KMS-11 (cell line): ENCODE measurements around the gene HDAC10.

Experiments
- H2AFZ ChIP-seq: fragments of 200-600 bp; sonication (generic); 2 replicates; pipeline ENCODE4 v1.6.1; 2016; ENCODE audit warnings: antibody characterized with exemption, mixed run types, low read depth
- H3K27ac ChIP-seq: fragments of 200-600 bp; sonication (generic); 2 replicates; pipeline ENCODE4 v1.6.1; 2016; ENCODE audit warnings: mild to moderate bottlenecking, mixed run types
- H3K27me3 ChIP-seq: fragments of 200-600 bp; sonication (generic); 2 replicates; pipeline ENCODE4 v1.6.1; 2017; ENCODE audit warnings: mild to moderate bottlenecking, low read depth, mixed run types, moderate library complexity; ENCODE audit not compliant: insufficient read depth
- H3K36me3 ChIP-seq: fragments of 200-600 bp; sonication (generic); 2 replicates; pipeline ENCODE4 v1.6.1; 2017; ENCODE audit warnings: mild to moderate bottlenecking, mixed run types; ENCODE audit not compliant: insufficient read depth
- H3K4me1 ChIP-seq: fragments of 200-600 bp; sonication (generic); 2 replicates; pipeline ENCODE4 v1.6.1; 2016; ENCODE audit warnings: mild to moderate bottlenecking, low read depth, mixed run types; ENCODE audit not compliant: poor library complexity, severe bottlenecking
- H3K4me2 ChIP-seq: fragments of 200-600 bp; sonication (generic); 2 replicates; pipeline ENCODE4 v1.7.0; 2016; ENCODE audit warnings: mild to moderate bottlenecking, mixed run types
- H3K4me3 ChIP-seq: fragments of 200-600 bp; sonication (generic); IDR thresholded peaks from 2 replicates; pipeline ENCODE4 v1.6.1; 2017; ENCODE audit warnings: low read depth, low read length, mixed read lengths; ENCODE audit not compliant: insufficient read depth
- H3K79me2 ChIP-seq: fragments of 200-600 bp; sonication (generic); 2 replicates; pipeline ENCODE4 v1.6.1; 2016; ENCODE audit warnings: low read depth, mixed run types; ENCODE audit not compliant: insufficient read depth
- H3K9ac ChIP-seq: fragments of 200-600 bp; sonication (generic); 2 replicates; pipeline ENCODE4 v1.6.1; 2016; ENCODE audit warnings: mild to moderate bottlenecking, mixed run types
- H4K20me1 ChIP-seq: fragments of 200-600 bp; sonication (generic); 2 replicates; pipeline ENCODE4 v1.6.1; 2016; ENCODE audit warnings: mild to moderate bottlenecking, mixed run types; ENCODE audit not compliant: insufficient read depth
- CTCF ChIP-seq: fragments of 200-600 bp; sonication (generic); conservative IDR thresholded peaks from 2 replicates; pipeline ENCODE4 v1.6.1; 2017; ENCODE audit warnings: low read depth, mild to moderate bottlenecking, antibody characterized with exemption, low read length, moderate library complexity, mixed read lengths

The HDAC10 gene

GRCh38 chr22:50252082-50253045 lies 1.3 kb upstream of the HDAC10 start:
- Histone ChIP-seq H3K4me3 (no peak overlapping the region), H3K27me3 (no peaks in the 10 kb centered on the region), H3K36me3 (no peaks in the 10 kb centered on the region), H3K9ac (no peak overlapping the region), H3K4me2 (no peak overlapping the region), H4K20me1 (no peaks in the 10 kb centered on the region), H2AFZ (no peak overlapping the region), H3K4me1 (no peaks in the 10 kb centered on the region), H3K79me2 (no peaks in the 10 kb centered on the region), H3K27ac (no peak overlapping the region)
- 0 out of 2 replicates have a peak, but pooled peaks have one; percentile 37 for TF ChIP-seq CTCF

- Histone ChIP-seq H3K4me1 (no peaks in the 10 kb centered on the region), H3K9ac (no peak overlapping the region), H3K27me3 (no peaks in the 10 kb centered on the region), H3K4me2 (no peak overlapping the region), H2AFZ (no peak overlapping the region), H3K27ac (no peak overlapping the region), H3K36me3 (no peaks in the 10 kb centered on the region), H4K20me1 (no peaks in the 10 kb centered on the region), H3K4me3 (no peak overlapping the region), H3K79me2 (no peaks in the 10 kb centered on the region)
- no peak for TF ChIP-seq CTCF
Observed at GRCh38 chr22:50251477-50252081, 514 bp upstream of the HDAC10 start.

- no peaks in the 10 kb centered on the region for H3K79me2 ChIP-seq
- H3K9ac ChIP-seq = peak overlapping the region; percentile 44; the same call in 1 of the 2 replicates
- H3K36me3 ChIP-seq = no peaks in the 10 kb centered on the region
- H2AFZ ChIP-seq = no peak overlapping the region
- TF ChIP-seq CTCF = no peak
- no peaks in the 10 kb centered on the region for H3K27me3 ChIP-seq
- H4K20me1 ChIP-seq = no peaks in the 10 kb centered on the region
- no peak overlapping the region for H3K4me3 ChIP-seq
- no peak overlapping the region for H3K27ac ChIP-seq
- H3K4me1 ChIP-seq = no peaks in the 10 kb centered on the region
- peak overlapping the region; percentile 42; the same call in 1 of the 2 replicates for H3K4me2 ChIP-seq
Observed at GRCh38 chr22:50250249-50250554, 863 bp downstream of the HDAC10 start.

GRCh38 chr22:50249341-50250248 lies 1.5 kb downstream of the HDAC10 start:
- no peaks in the 10 kb centered on the region for H3K79me2 ChIP-seq
- no peaks in the 10 kb centered on the region for H3K4me1 ChIP-seq
- no peak overlapping the region for H3K9ac ChIP-seq
- no peak for TF ChIP-seq CTCF
- H3K4me2 ChIP-seq = peak overlapping the region; percentile 42; the same call in 1 of the 2 replicates
- no peaks in the 10 kb centered on the region for H3K36me3 ChIP-seq
- no peaks in the 10 kb centered on the region for H3K27me3 ChIP-seq
- no peak overlapping the region for H2AFZ ChIP-seq
- no peaks in the 10 kb centered on the region for H4K20me1 ChIP-seq
- H3K27ac ChIP-seq = no peak overlapping the region
- H3K4me3 ChIP-seq = no peak overlapping the region
